Measurements from ENCODE around the gene KIRREL3.

Gene KIRREL3

GRCh38 chr11:126797457-126798169 lies 203.0 kb downstream of the KIRREL3 start:
- Histone ChIP-seq H3K9ac (ENCODE audit: insufficient read length) (no peak overlapping the region), H3K9me3 (ENCODE audit: low read depth, low read length) (no peaks in the 10 kb centered on the region), H3K27ac (no peak overlapping the region), H3K4me3 (no peak overlapping the region), H3K36me3 (ENCODE audit: insufficient read depth, low read length) (no peaks in the 10 kb centered on the region)
- TF ChIP-seq EZH2 (IDR thresholded peaks at IDR 0.05) (no peak), POLR2AphosphoS5 (IDR thresholded peaks at IDR 0.05; ENCODE audit: borderline replicate concordance, low read depth, low read length) (no peak), FOXP2 (optimal IDR thresholded peaks at IDR 0.05; ENCODE audit: control extremely low read depth, extremely low read length, insufficient read depth) (no peak)
- no peak for DNase-seq (ENCODE audit: low read depth, low spot score)

- no peak overlapping the region for H3K27ac ChIP-seq
- H3K9me3 ChIP-seq (ENCODE audit: low read depth, low read length): no peaks in the 10 kb centered on the region
- no peaks in the 10 kb centered on the region for H3K36me3 ChIP-seq (ENCODE audit: insufficient read depth, low read length)
- H3K4me3 ChIP-seq: no peak overlapping the region
- no peak for DNase-seq (ENCODE audit: low read depth, low spot score)
- TF ChIP-seq FOXP2 (optimal IDR thresholded peaks at IDR 0.05; ENCODE audit: control extremely low read depth, extremely low read length, insufficient read depth) (no peak), EZH2 (IDR thresholded peaks at IDR 0.05) (no peak), POLR2AphosphoS5 (IDR thresholded peaks at IDR 0.05; ENCODE audit: borderline replicate concordance, low read depth, low read length) (no peak)
- H3K9ac ChIP-seq (ENCODE audit: insufficient read length): no peak overlapping the region
Measured at GRCh38 chr11:126793596-126793995, 207.0 kb downstream of the KIRREL3 start.

GRCh38 chr11:126791991-126792390 lies 208.6 kb downstream of the KIRREL3 start:
- no peak overlapping the region for H3K4me3 ChIP-seq
- no peaks in the 10 kb centered on the region for H3K36me3 ChIP-seq (ENCODE audit: insufficient read depth, low read length)
- no peaks in the 10 kb centered on the region for H3K9me3 ChIP-seq (ENCODE audit: low read depth, low read length)
- no peak for DNase-seq (ENCODE audit: low read depth, low spot score)
- no peak overlapping the region for H3K9ac ChIP-seq (ENCODE audit: insufficient read length)
- no peak overlapping the region for H3K27ac ChIP-seq
- TF ChIP-seq FOXP2 (optimal IDR thresholded peaks at IDR 0.05; ENCODE audit: control extremely low read depth, extremely low read length, insufficient read depth): no peak
- TF ChIP-seq EZH2 (IDR thresholded peaks at IDR 0.05): no peak
- no peak for TF ChIP-seq POLR2AphosphoS5 (IDR thresholded peaks at IDR 0.05; ENCODE audit: borderline replicate concordance, low read depth, low read length)

GRCh38 chr11:126791446-126791845 lies 209.1 kb downstream of the KIRREL3 start:
- TF ChIP-seq FOXP2 (optimal IDR thresholded peaks at IDR 0.05; ENCODE audit: control extremely low read depth, extremely low read length, insufficient read depth) (no peak), EZH2 (IDR thresholded peaks at IDR 0.05) (no peak), POLR2AphosphoS5 (IDR thresholded peaks at IDR 0.05; ENCODE audit: borderline replicate concordance, low read depth, low read length) (no peak)
- no peak overlapping the region for H3K27ac ChIP-seq
- H3K4me3 ChIP-seq: no peak overlapping the region
- H3K36me3 ChIP-seq (ENCODE audit: insufficient read depth, low read length): no peaks in the 10 kb centered on the region
- H3K9me3 ChIP-seq (ENCODE audit: low read depth, low read length): no peaks in the 10 kb centered on the region
- no peak overlapping the region for H3K9ac ChIP-seq (ENCODE audit: insufficient read length)
- DNase-seq (ENCODE audit: low read depth, low spot score): no peak

GRCh38 chr11:126790550-126791081 lies 210.0 kb downstream of the KIRREL3 start:
- no peak overlapping the region for H3K27ac ChIP-seq
- no peaks in the 10 kb centered on the region for H3K36me3 ChIP-seq (ENCODE audit: insufficient read depth, low read length)
- no peak for DNase-seq (ENCODE audit: low read depth, low spot score)
- TF ChIP-seq EZH2 (IDR thresholded peaks at IDR 0.05) (no peak), FOXP2 (optimal IDR thresholded peaks at IDR 0.05; ENCODE audit: control extremely low read depth, extremely low read length, insufficient read depth) (no peak), POLR2AphosphoS5 (IDR thresholded peaks at IDR 0.05; ENCODE audit: borderline replicate concordance, low read depth, low read length) (no peak)
- H3K9me3 ChIP-seq (ENCODE audit: low read depth, low read length): no peaks in the 10 kb centered on the region
- H3K9ac ChIP-seq (ENCODE audit: insufficient read length): no peak overlapping the region
- no peak overlapping the region for H3K4me3 ChIP-seq

GRCh38 chr11:126782810-126783209 lies 217.8 kb downstream of the KIRREL3 start:
- DNase-seq (ENCODE audit: low read depth, low spot score): no peak
- Histone ChIP-seq H3K9ac (ENCODE audit: insufficient read length) (no peak overlapping the region), H3K9me3 (ENCODE audit: low read depth, low read length) (no peaks in the 10 kb centered on the region), H3K36me3 (ENCODE audit: insufficient read depth, low read length) (no peaks in the 10 kb centered on the region), H3K4me3 (no peak overlapping the region), H3K27ac (no peak overlapping the region)
- TF ChIP-seq POLR2AphosphoS5 (IDR thresholded peaks at IDR 0.05; ENCODE audit: borderline replicate concordance, low read depth, low read length) (no peak), EZH2 (IDR thresholded peaks at IDR 0.05) (no peak), FOXP2 (optimal IDR thresholded peaks at IDR 0.05; ENCODE audit: control extremely low read depth, extremely low read length, insufficient read depth) (no peak)

- Histone ChIP-seq H3K9me3 (ENCODE audit: low read depth, low read length) (no peaks in the 10 kb centered on the region), H3K27ac (no peak overlapping the region), H3K4me3 (no peak overlapping the region), H3K36me3 (ENCODE audit: insufficient read depth, low read length) (no peaks in the 10 kb centered on the region), H3K9ac (ENCODE audit: insufficient read length) (no peak overlapping the region)
- TF ChIP-seq FOXP2 (optimal IDR thresholded peaks at IDR 0.05; ENCODE audit: control extremely low read depth, extremely low read length, insufficient read depth) (no peak), EZH2 (IDR thresholded peaks at IDR 0.05) (no peak), POLR2AphosphoS5 (IDR thresholded peaks at IDR 0.05; ENCODE audit: borderline replicate concordance, low read depth, low read length) (no peak)
- DNase-seq (ENCODE audit: low read depth, low spot score): no peak
Measured at GRCh38 chr11:126781942-126782341, 218.6 kb downstream of the KIRREL3 start.

- H3K36me3 ChIP-seq (ENCODE audit: insufficient read depth, low read length): no peaks in the 10 kb centered on the region
- DNase-seq (ENCODE audit: low read depth, low spot score): no peak
- no peak overlapping the region for H3K9ac ChIP-seq (ENCODE audit: insufficient read length)
- no peaks in the 10 kb centered on the region for H3K9me3 ChIP-seq (ENCODE audit: low read depth, low read length)
- H3K27ac ChIP-seq: no peak overlapping the region
- no peak for TF ChIP-seq EZH2 (IDR thresholded peaks at IDR 0.05)
- no peak overlapping the region for H3K4me3 ChIP-seq
Measured at GRCh38 chr11:126776119-126776518, 224.5 kb downstream of the KIRREL3 start.

GRCh38 chr11:126772267-126772666 lies 228.3 kb downstream of the KIRREL3 start:
- H3K4me3 ChIP-seq: no peak overlapping the region
- TF ChIP-seq FOXP2 (optimal IDR thresholded peaks at IDR 0.05; ENCODE audit: control extremely low read depth, extremely low read length, insufficient read depth) (no peak), POLR2AphosphoS5 (IDR thresholded peaks at IDR 0.05; ENCODE audit: borderline replicate concordance, low read depth, low read length) (no peak), EZH2 (IDR thresholded peaks at IDR 0.05) (no peak)

More at GRCh38 chr11:126772267-126772666, 228.3 kb downstream of the KIRREL3 start:
- Histone ChIP-seq H3K27ac (no peak overlapping the region), H3K36me3 (ENCODE audit: insufficient read depth, low read length) (no peaks in the 10 kb centered on the region), H3K9ac (ENCODE audit: insufficient read length) (no peak overlapping the region), H3K9me3 (ENCODE audit: low read depth, low read length) (no peaks in the 10 kb centered on the region)
- DNase-seq (ENCODE audit: low read depth, low spot score): no peak

Measured in SK-N-MC (cell line).